Measurements from ENCODE around the gene DDX54.
"Not testable (repeated sequence)": the region's sequence is repeated elsewhere in the genome, so short reads cannot be mapped to it uniquely, and the experiment has no call there.

Gene DDX54

GRCh38 chr12:113143959-113144358 lies 41.3 kb downstream of the DDX54 start:
- in situ Hi-C loops (cut with MboI; ENCODE audit: low sequenced_read_pairs) = no loop called here

- in situ Hi-C loops (cut with MboI; ENCODE audit: low sequenced_read_pairs) = no loop called here
Observed at GRCh38 chr12:113142886-113143332, 42.4 kb downstream of the DDX54 start.

- in situ Hi-C loops (cut with MboI; ENCODE audit: low sequenced_read_pairs) = no loop called here
Observed at GRCh38 chr12:113142173-113142885, 42.9 kb downstream of the DDX54 start.

GRCh38 chr12:113141716-113142115 lies 43.6 kb downstream of the DDX54 start:
- in situ Hi-C loops (cut with MboI; ENCODE audit: low sequenced_read_pairs) = not testable (repeated sequence)

- in situ Hi-C loops (cut with MboI; ENCODE audit: low sequenced_read_pairs) = no loop called here
Observed at GRCh38 chr12:113140706-113141105, 44.6 kb downstream of the DDX54 start.

GRCh38 chr12:113138826-113139225 lies 46.5 kb downstream of the DDX54 start:
- in situ Hi-C loops (cut with MboI; ENCODE audit: low sequenced_read_pairs) = no loop called here

- in situ Hi-C loops (cut with MboI; ENCODE audit: low sequenced_read_pairs) = no loop called here
Observed at GRCh38 chr12:113137861-113138783, 47.2 kb downstream of the DDX54 start.

- in situ Hi-C loops (cut with MboI; ENCODE audit: low sequenced_read_pairs) = no loop called here
Observed at GRCh38 chr12:113136990-113137511, 48.2 kb downstream of the DDX54 start.

GRCh38 chr12:113136128-113136989 lies 48.9 kb downstream of the DDX54 start:
- in situ Hi-C loops (cut with MboI; ENCODE audit: low sequenced_read_pairs) = no loop called here

- in situ Hi-C loops (cut with MboI; ENCODE audit: low sequenced_read_pairs) = no loop called here
Observed at GRCh38 chr12:113135178-113136127, 49.8 kb downstream of the DDX54 start, which contains the start of gene RASAL1. Gene RASAL1, minus strand, starts transcription at chr12:113135761. Its CDS starts 299 bp downstream, at chr12:113135462.

- in situ Hi-C loops (cut with MboI; ENCODE audit: low sequenced_read_pairs) = no loop called here
Observed at GRCh38 chr12:113134521-113134951, 50.7 kb downstream of the DDX54 start.

GRCh38 chr12:113134071-113134470 lies 51.2 kb downstream of the DDX54 start:
- in situ Hi-C loops (cut with MboI; ENCODE audit: low sequenced_read_pairs) = no loop called here

- in situ Hi-C loops (cut with MboI; ENCODE audit: low sequenced_read_pairs) = no loop called here
Observed at GRCh38 chr12:113133666-113134065, 51.6 kb downstream of the DDX54 start.

GRCh38 chr12:113133036-113133435 lies 52.2 kb downstream of the DDX54 start:
- in situ Hi-C loops (cut with MboI; ENCODE audit: low sequenced_read_pairs) = no loop called here

- in situ Hi-C loops (cut with MboI; ENCODE audit: low sequenced_read_pairs) = no loop called here
Observed at GRCh38 chr12:113131556-113131955, 53.7 kb downstream of the DDX54 start.

- in situ Hi-C loops (cut with MboI; ENCODE audit: low sequenced_read_pairs) = no loop called here
Observed at GRCh38 chr12:113130457-113131135, 54.7 kb downstream of the DDX54 start.

GRCh38 chr12:113129664-113130456 lies 55.4 kb downstream of the DDX54 start:
- in situ Hi-C loops (cut with MboI; ENCODE audit: low sequenced_read_pairs) = no loop called here
